NCI-H2029 treated with DMSO at 0.1 percent for 48 hours (cell line): Measurements from ENCODE around the gene BHMT2.

Experiments
- DNase-seq: peaks from one replicate; lab custom pipeline; 2025; lab: John Stamatoyannopoulos, UW

Gene BHMT2

DNA sequence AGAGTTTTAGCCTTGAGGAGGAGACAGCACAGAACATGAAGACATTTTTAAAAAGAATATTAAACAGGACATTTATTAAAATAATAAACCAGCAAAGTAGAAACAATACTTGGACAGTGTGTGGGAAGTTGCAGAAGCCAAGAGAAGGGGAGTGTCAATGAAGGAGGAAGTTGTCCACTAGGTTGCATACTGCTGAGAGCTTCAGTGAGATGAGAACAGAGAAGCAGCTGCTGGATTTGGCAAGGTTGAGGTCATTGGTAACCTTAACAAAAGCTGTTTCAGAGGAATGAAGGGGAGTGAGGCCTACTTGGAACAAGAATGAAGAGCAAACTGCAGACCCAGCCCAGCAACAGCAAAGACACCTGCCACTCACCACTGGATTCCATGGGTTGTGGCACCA lies 53.4 kb downstream of the BHMT2 start:
- DNase-seq: peak; percentile 71

- DNase-seq: no peak
Measured at GRCh38 chr5:79124607-79125006, 55.0 kb downstream of the BHMT2 start.

GRCh38 chr5:79130781-79131180 lies 61.2 kb downstream of the BHMT2 start:
- no peak for DNase-seq

- peak; percentile 45 for DNase-seq
Measured at GRCh38 chr5:79133121-79133656, 63.6 kb downstream of the BHMT2 start.

DNA sequence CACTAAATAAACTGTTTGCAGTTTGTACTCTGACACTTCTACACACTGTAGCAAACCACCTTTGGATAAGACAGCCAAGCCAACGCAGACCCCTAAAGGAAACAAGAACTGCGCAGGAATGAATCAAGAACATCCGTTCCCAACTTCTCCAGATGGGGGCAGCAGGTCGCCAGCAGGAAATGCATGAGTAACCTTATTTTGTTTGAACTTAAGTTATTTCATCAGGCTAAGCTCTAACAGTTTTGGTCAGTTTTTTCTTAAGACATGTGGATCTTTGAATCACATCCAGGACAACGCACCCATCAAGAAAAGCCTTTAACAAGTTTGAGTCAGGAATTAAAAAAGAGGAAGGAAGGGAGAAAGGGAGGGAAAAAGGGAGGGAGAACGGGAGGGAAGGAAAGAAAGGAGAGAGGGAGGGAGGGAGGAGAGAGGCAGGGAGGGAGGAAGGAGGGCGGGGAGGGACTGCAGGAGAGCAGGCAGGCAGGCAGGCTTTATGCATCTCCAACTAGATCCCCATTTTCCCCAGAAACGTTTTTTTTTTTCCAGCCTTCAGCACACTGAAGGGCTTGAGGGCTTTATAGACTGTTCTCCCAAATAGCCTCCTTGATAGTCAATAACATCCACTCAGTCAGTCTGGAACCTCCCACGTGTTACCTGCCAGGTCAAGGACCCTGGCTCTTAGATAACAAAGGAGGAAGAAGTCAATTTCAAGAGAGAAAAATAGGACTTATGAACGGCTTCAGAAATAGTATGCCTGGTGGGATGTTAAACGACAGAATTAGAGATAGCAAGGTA lies 64.3 kb downstream of the BHMT2 start:
- DNase-seq: peak; percentile 71

GRCh38 chr5:79135790-79136553 lies 66.4 kb downstream of the BHMT2 start:
- DNase-seq: no peak

DNA sequence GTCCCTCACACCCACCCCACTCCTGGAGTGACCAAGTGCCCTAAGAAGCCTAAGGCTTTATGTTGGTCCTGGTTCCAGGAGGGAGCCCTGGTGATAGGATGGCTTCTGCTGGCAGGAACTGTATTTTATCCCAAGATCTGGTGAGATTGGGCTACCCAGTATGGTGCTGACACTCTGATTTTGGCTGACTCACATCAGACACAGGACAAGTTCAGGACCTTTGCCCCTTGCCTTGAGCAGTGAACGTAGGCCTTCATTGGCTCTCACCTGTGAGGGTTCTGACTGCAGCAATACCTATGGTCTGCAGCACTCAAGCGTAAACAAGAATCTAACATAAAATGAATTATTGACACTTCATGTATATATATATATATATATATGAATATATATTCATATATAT lies 67.1 kb downstream of the BHMT2 start:
- DNase-seq: no peak
